ENCODE measurements around the gene LPO. TPM values are rescaled to one million over a fixed set of nuclear protein-coding genes. Genes with fewer than 3 reads are reported as not detected.

LPO gene
- total RNA-seq (not detected), polyA plus RNA-seq (under 1 TPM in 1 of 3 donors, not detected in 2; 0.01 TPM)
- long read RNA-seq, donor 1: 0 reads
- long read RNA-seq, donor 2, partial matches to known transcripts: 0 of 1 reads
- long read RNA-seq, donor 2, other reads (novel, unspliced or antisense): 1 of 1 reads

- Histone ChIP-seq H3K4me1 (no peaks in the 10 kb centered on the region), H3K27me3 (ENCODE audit: insufficient read depth in 3 of 3, low read length in 2 of 3) (peaks cover 0 to 47% (median 4%) of the 10 kb centered on the region in 3 donors), H3K4me3 (no peak within 1 kb of the TSS), H3K27ac (no peak within 1 kb of the TSS), H3K36me3 (ENCODE audit: insufficient read depth in 1 of 2, low read depth in 1 of 2) (no peaks in the 10 kb centered on the region), H3K9me3 (no peaks in the 10 kb centered on the region)
- DNase-seq (no peak), ATAC-seq (no peak)
- 64 to 67% (median 66%) methylated on average over 5 of the region's 5 CpGs for WGBS, 3 donors
- intact Hi-C loops (cut with DNase I): no loop called here
- TF ChIP-seq CTCF (IDR thresholded peaks at IDR 0.05): no peak
Measured at GRCh38 chr17:58238147-58238634, at the start of gene LPO. LPO (plus strand) TSS chr17:58238584; CDS start chr17:58242980, 4,396 bp downstream.

- Histone ChIP-seq H3K4me3 (no peak overlapping the region), H3K4me1 (no peaks in the 10 kb centered on the region), H3K27me3 (ENCODE audit: insufficient read depth in 3 of 3, low read length in 2 of 3) (peaks cover 0 to 30% (median 9%) of the 10 kb centered on the region in 3 donors), H3K27ac (no peak overlapping the region), H3K9me3 (no peaks in the 10 kb centered on the region), H3K36me3 (ENCODE audit: insufficient read depth in 1 of 2, low read depth in 1 of 2) (no peaks in the 10 kb centered on the region)
- peak; percentile 58 to 73 for DNase-seq
- no peak for TF ChIP-seq CTCF (IDR thresholded peaks at IDR 0.05)
- 53 to 56% (median 55%) methylated on average over 9 to 11 of the region's 11 CpGs for WGBS, 3 donors
- intact Hi-C loops (cut with DNase I): loop anchor here in 1 of 2 donors (5.0 kb wide), 1 partner anchor 52 kb away; no protein-coding TSS in a partner anchor
- ATAC-seq: peak in 1 of 4 donors; percentile 38
Measured at GRCh38 chr17:58189436-58190146, 48.8 kb upstream of the LPO start.

GRCh38 chr17:58191241-58191896 lies 47.0 kb upstream of the LPO start:
- 31 to 38% (median 32%) methylated on average over 14 of the region's 14 CpGs for WGBS, 3 donors
- no peak for ATAC-seq
- H3K36me3 ChIP-seq (ENCODE audit: insufficient read depth in 1 of 2, low read depth in 1 of 2): no peaks in the 10 kb centered on the region
- no peak for DNase-seq
- no peaks in the 10 kb centered on the region for H3K4me1 ChIP-seq
- intact Hi-C loops (cut with DNase I): no loop called here
- no peaks in the 10 kb centered on the region for H3K9me3 ChIP-seq
- no peak overlapping the region for H3K27ac ChIP-seq
- no peak for TF ChIP-seq CTCF (IDR thresholded peaks at IDR 0.05)
- peaks cover 0 to 30% (median 11%) of the 10 kb centered on the region in 3 donors for H3K27me3 ChIP-seq (ENCODE audit: insufficient read depth in 3 of 3, low read length in 2 of 3)
- H3K4me3 ChIP-seq: no peak overlapping the region

- intact Hi-C loops (cut with DNase I): no loop called here
- Histone ChIP-seq H3K9me3 (no peaks in the 10 kb centered on the region), H3K4me3 (no peak within 1 kb of the TSS), H3K27me3 (ENCODE audit: insufficient read depth in 3 of 3, low read length in 2 of 3) (peaks cover 0 to 38% (median 20%) of the 10 kb centered on the region in 3 donors), H3K4me1 (no peaks in the 10 kb centered on the region), H3K27ac (no peak within 1 kb of the TSS), H3K36me3 (ENCODE audit: insufficient read depth in 1 of 2, low read depth in 1 of 2) (no peaks in the 10 kb centered on the region)
- ATAC-seq (no peak), DNase-seq (no peak)
- WGBS, 3 donors: 11 to 24% (median 15%) methylated on average over 5 to 6 of the region's 6 CpGs
- no peak for TF ChIP-seq CTCF (IDR thresholded peaks at IDR 0.05)
Measured at GRCh38 chr17:58192612-58193011, 45.8 kb upstream of the LPO start, which contains the start of gene EPX. EPX (plus strand) TSS chr17:58192726; CDS start chr17:58192847, 121 bp downstream.

All from psoas muscle (tissue), 8 donors.